DND-41 (cell line): ENCODE data around the gene TNS3.

Experiments used
- CTCF ChIP-seq: IDR thresholded peaks from 2 replicates; pipeline ENCODE4 v1.5.1; 2012; ENCODE audit warnings: borderline replicate concordance, low read length, moderate library complexity, mild to moderate bottlenecking; ENCODE audit not compliant: poor library complexity, severe bottlenecking; ENCODE audit errors: extremely low read depth
- EZH2 ChIP-seq: IDR thresholded peaks from 3 replicates; pipeline ENCODE4 v1.6.1; 2012; ENCODE audit warnings: borderline replicate concordance, low read depth, mild to moderate bottlenecking, moderate library complexity, low read length, inconsistent platforms; ENCODE audit not compliant: severe bottlenecking

GRCh38 chr7:47461161-47461560 lies 120.8 kb downstream of the TNS3 start:
- TF ChIP-seq EZH2: no peak
- TF ChIP-seq CTCF: no peak
